Calu3 (cell line): Measurements from ENCODE around the gene CAMSAP3. TPM values are rescaled to one million over a fixed set of nuclear protein-coding genes. Genes with fewer than 3 reads are reported as not detected.

Experiments
- BruUV-seq: library from RNA; stranded (reverse); fragments of 400-500 nt; replicated peaks from 2 replicates; lab custom pipeline; 2021; lab: Mats Ljungman, UMichigan
- CTCF ChIA-PET: fragments of 300-600 bp; sonication (Branson Sonifier 250); formaldehyde crosslinking; loops from one replicate; lab custom pipeline; 2022; ENCODE audit warnings: antibody characterized with exemption; lab: Charles Lee
- DNase-seq: peaks from one replicate; pipeline ENCODE4 v3.0.0; 2022
- H3K27ac Mint-ChIP-seq: one replicate; pipeline ENCODE4 v1.8.0; 2022; ENCODE audit warnings: mixed read lengths; ENCODE audit not compliant: unreplicated experiment
- H3K27me3 Mint-ChIP-seq: one replicate; pipeline ENCODE4 v1.8.0; 2022; ENCODE audit warnings: mixed read lengths; ENCODE audit not compliant: unreplicated experiment
- H3K36me3 Mint-ChIP-seq: one replicate; pipeline ENCODE4 v1.8.0; 2022; ENCODE audit warnings: mild to moderate bottlenecking, moderate library complexity, mixed read lengths; ENCODE audit not compliant: insufficient read depth, unreplicated experiment
- H3K4me1 Mint-ChIP-seq: one replicate; pipeline ENCODE4 v1.8.0; 2022; ENCODE audit warnings: mild to moderate bottlenecking, low read depth, mixed read lengths; ENCODE audit not compliant: unreplicated experiment
- H3K4me3 Mint-ChIP-seq: one replicate; pipeline ENCODE4 v1.8.0; 2022; ENCODE audit warnings: mild to moderate bottlenecking, low read depth, moderate library complexity, mixed read lengths; ENCODE audit not compliant: unreplicated experiment
- H3K9me3 Mint-ChIP-seq: one replicate; pipeline ENCODE4 v1.8.0; 2022; ENCODE audit warnings: low read depth, mixed read lengths; ENCODE audit not compliant: unreplicated experiment
- intact Hi-C: fragments of 100-400 bp; cut with micrococcal nuclease; formaldehyde crosslinking; loops from one replicate; pipeline ENCODE4 v1.10.0; 2022; ENCODE audit not compliant: unreplicated experiment
- total RNA-seq: library from RNA; stranded (reverse); gene quantifications from 2 replicates; pipeline ENCODE4 v1.2.3, GENCODE V29; 2022
- TF ChIP-seq, protein P1 (sequence below): fragments of 200-600 bp; IDR thresholded peaks from one replicate; pipeline ENCODE4 v1.8.0; 2022; ENCODE audit warnings: antibody characterized with exemption; ENCODE audit not compliant: unreplicated experiment

The CAMSAP3 gene
- total RNA-seq, 1 experiment from 2014 or later = 26.0 TPM

DNA sequence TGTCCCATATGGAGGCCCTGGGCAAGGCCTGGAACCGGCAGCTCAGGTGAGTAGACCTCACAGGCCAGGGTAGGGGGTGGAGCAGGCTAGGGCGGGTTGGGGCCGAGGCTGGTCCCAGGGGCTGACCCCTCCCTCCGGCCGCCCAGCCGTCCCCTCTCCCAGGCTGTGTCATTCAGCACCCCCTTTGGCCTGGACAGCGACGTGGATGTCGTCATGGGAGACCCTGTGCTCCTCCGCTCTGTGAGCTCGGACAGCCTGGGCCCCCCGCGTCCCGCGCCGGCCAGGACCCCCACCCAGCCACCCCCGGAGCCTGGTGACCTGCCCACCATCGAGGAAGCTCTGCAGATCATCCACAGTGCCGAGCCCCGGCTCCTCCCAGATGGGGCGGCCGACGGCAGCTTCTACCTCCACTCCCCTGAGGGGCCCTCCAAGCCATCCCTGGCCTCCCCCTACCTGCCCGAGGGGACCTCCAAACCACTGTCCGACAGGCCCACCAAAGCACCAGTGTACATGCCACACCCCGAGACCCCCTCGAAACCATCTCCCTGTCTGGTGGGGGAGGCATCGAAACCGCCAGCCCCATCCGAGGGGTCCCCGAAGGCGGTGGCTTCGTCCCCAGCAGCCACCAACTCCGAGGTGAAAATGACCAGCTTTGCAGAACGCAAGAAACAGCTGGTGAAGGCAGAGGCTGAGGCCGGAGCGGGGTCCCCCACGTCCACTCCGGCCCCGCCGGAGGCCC, 16.0 kb downstream of the CAMSAP3 start:
- Mint-ChIP-seq H3K27ac (no peak overlapping the region), H3K27me3 (no peaks in the 10 kb centered on the region), H3K4me1 (no peaks in the 10 kb centered on the region), H3K9me3 (no peaks in the 10 kb centered on the region), H3K4me3 (no peak overlapping the region), H3K36me3 (peaks cover 30% of the 10 kb centered on the region)
- no peak for DNase-seq
- BruUV-seq = no TSS peak
- TF ChIP-seq, protein P1, sequence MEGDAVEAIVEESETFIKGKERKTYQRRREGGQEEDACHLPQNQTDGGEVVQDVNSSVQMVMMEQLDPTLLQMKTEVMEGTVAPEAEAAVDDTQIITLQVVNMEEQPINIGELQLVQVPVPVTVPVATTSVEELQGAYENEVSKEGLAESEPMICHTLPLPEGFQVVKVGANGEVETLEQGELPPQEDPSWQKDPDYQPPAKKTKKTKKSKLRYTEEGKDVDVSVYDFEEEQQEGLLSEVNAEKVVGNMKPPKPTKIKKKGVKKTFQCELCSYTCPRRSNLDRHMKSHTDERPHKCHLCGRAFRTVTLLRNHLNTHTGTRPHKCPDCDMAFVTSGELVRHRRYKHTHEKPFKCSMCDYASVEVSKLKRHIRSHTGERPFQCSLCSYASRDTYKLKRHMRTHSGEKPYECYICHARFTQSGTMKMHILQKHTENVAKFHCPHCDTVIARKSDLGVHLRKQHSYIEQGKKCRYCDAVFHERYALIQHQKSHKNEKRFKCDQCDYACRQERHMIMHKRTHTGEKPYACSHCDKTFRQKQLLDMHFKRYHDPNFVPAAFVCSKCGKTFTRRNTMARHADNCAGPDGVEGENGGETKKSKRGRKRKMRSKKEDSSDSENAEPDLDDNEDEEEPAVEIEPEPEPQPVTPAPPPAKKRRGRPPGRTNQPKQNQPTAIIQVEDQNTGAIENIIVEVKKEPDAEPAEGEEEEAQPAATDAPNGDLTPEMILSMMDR = no peak
- intact Hi-C loops = no loop called here
- CTCF ChIA-PET = no interaction called here

DNA sequence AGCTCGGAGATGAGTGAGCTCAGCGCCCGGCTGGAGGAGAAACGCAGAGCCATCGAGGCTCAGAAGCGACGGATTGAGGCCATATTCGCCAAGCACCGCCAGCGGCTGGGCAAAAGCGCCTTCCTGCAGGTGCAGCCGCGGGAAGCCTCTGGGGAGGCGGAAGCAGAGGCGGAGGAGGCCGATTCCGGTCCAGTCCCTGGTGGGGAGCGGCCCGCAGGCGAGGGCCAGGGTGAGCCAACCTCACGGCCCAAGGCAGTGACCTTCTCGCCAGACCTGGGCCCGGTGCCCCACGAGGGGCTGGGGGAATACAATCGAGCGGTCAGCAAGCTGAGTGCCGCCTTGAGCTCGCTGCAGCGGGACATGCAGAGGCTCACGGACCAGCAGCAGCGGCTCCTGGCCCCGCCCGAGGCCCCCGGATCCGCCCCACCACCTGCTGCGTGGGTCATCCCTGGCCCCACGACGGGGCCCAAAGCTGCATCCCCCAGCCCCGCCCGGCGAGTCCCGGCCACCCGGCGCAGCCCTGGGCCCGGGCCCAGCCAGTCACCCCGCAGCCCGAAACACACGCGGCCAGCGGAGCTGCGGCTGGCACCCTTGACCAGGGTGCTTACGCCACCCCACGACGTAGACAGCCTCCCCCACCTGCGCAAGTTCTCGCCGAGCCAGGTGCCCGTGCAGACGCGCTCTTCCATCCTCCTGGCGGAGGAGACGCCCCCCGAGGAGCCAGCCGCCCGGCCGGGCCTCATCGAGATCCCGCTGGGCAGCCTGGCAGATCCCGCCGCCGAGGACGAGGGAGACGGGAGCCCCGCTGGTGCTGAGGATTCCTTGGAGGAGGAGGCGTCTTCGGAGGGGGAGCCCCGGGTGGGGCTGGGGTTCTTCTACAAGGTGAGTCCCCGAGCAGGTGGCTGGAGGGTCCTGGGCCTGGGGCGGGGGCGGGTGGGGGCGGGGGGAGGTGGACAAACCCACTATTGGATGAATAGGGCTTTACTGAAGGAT, 16.9 kb downstream of the CAMSAP3 start:
- intact Hi-C loops = no loop called here
- DNase-seq = no peak
- no peak overlapping the region for H3K4me3 Mint-ChIP-seq
- CTCF ChIA-PET = no interaction called here
- H3K9me3 Mint-ChIP-seq = no peaks in the 10 kb centered on the region
- H3K27me3 Mint-ChIP-seq = no peaks in the 10 kb centered on the region
- BruUV-seq = no TSS peak
- TF ChIP-seq, protein P1 = no peak
- peaks cover 35% of the 10 kb centered on the region for H3K36me3 Mint-ChIP-seq
- no peak overlapping the region for H3K27ac Mint-ChIP-seq
- no peaks in the 10 kb centered on the region for H3K4me1 Mint-ChIP-seq

DNA sequence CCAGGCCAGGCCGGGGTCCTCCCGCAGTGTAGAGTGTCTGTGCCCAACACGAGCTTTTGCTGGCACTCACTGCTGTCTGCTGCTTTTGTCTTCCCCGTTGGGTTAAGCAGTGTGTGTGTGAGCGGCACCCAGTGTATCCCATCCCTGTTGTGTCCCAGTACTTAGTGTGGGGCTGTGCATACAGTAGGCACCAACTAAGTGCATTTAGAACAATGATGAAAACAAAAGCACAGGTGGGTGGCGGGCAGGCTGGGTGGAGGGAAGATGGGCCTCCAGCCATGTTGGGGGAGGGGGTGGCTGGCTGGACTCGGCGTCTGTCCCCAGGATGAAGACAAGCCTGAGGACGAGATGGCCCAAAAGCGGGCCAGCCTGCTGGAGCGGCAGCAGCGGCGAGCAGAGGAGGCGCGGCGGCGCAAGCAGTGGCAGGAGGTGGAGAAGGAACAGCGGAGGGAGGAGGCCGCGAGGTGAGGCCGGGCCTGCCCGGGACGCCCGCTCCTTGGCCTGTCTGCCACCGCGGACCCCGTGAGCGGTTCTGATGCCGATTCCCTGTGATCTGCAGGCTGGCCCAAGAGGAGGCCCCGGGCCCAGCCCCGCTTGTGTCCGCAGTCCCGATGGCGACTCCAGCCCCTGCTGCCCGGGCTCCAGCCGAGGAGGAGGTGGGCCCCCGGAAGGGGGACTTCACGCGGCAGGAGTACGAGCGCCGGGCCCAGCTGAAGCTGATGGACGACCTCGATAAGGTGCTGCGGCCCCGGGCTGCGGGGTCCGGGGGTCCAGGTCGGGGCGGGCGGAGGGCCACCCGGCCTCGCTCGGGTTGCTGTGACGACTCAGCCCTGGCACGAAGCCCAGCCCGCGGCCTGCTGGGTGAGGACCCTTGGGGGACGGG, 19.4 kb downstream of the CAMSAP3 start:
- no peak overlapping the region for H3K27ac Mint-ChIP-seq
- intact Hi-C loops = no loop called here
- TF ChIP-seq, protein P1 = no peak
- no peak overlapping the region for H3K4me3 Mint-ChIP-seq
- H3K4me1 Mint-ChIP-seq = peaks cover 13% of the 10 kb centered on the region
- no peaks in the 10 kb centered on the region for H3K27me3 Mint-ChIP-seq
- BruUV-seq = no TSS peak
- H3K9me3 Mint-ChIP-seq = no peaks in the 10 kb centered on the region
- CTCF ChIA-PET = no interaction called here
- H3K36me3 Mint-ChIP-seq = peaks cover 59% of the 10 kb centered on the region
- DNase-seq = no peak

DNA sequence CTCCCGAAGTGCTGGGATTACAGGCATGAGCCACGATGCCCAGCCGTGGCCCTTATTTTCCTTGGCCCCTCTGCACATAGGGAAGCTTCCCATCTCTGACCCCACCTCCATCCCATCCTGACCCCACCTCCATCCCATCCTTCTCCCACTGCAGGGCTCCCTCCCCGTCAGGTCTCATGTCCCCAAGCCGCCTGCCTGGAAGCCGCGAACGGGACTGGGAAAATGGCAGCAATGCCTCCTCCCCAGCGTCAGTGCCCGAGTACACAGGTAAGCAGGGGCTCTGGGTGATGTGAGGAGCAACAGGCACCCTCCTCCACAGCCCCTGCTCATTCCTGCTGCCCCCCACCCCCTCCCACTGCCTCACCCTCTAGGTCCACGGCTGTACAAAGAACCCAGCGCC, 21.5 kb downstream of the CAMSAP3 start:
- Mint-ChIP-seq H3K4me1 (peaks cover 13% of the 10 kb centered on the region), H3K4me3 (no peak overlapping the region), H3K36me3 (peaks cover 49% of the 10 kb centered on the region), H3K27me3 (no peaks in the 10 kb centered on the region), H3K9me3 (no peaks in the 10 kb centered on the region), H3K27ac (no peak overlapping the region)
- CTCF ChIA-PET = no interaction called here
- intact Hi-C loops = no loop called here
- no TSS peak for BruUV-seq
- no peak for DNase-seq
- TF ChIP-seq, protein P1 = no peak
